HK-2 (cell line): ENCODE results near the gene NELFCD.
"Not testable (repeated sequence)": the region's sequence is repeated elsewhere in the genome, so short reads cannot be mapped to it uniquely, and the experiment has no call there.

Source experiments
- DNase-seq: peaks from one replicate; pipeline ENCODE4 v3.0.0-alpha.2; 2018; ENCODE audit not compliant: unreplicated experiment

The NELFCD gene

DNA sequence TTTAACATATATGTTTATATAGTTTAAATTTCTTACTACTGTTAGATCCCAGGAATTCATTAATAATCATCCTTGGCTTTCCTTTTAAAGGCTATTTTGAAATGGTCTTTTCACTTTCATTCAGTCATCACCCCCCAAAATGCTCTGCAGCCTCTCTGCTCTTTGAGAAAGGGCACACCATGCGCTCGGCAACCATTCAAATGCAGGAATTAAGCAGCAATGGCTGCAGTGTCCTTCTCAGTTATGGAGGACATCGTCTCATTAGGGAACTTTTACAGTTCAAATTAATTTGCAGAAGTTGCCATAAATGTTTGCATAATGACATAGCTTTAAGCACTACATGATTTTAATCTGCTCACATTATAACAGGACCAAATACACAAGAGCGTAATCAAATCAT lies 44.5 kb downstream of the NELFCD start:
- no peak for DNase-seq

DNA sequence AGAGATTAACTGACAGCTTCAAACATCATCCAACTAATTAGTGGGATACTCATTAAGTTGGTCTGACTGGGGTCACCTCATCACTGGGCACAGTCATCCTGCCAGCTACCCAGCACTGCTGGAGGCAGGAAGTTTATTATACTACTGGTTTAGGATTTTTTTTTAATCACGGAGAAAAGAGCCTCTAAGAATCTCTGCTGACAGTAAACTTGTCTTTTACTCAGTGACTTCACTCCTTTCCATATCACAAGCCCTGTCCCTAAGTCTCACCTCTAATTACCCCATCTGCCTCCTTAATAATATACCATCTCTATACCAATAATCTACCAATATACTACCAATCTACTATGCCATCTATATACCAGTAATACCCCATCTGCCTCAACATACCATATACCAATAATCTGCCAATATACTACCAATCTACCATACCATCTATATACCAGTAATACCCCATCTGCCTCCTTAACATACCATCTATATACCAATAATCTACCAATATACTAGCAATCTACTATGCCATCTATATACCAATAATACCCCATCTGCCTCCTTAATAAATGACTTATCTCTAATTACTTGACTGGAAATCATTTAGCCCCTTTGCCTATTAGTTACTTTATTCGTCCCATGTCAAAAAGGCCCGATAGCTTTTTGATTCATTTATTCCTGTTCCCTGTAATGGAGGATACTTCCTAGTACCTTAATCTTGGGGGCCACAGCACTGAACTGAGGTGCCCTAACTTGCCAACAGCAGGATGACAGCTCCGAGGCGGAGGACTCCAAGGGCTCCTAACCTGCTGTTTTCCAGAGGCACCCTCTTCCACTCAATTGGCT lies 46.1 kb downstream of the NELFCD start:
- DNase-seq: no peak

DNA sequence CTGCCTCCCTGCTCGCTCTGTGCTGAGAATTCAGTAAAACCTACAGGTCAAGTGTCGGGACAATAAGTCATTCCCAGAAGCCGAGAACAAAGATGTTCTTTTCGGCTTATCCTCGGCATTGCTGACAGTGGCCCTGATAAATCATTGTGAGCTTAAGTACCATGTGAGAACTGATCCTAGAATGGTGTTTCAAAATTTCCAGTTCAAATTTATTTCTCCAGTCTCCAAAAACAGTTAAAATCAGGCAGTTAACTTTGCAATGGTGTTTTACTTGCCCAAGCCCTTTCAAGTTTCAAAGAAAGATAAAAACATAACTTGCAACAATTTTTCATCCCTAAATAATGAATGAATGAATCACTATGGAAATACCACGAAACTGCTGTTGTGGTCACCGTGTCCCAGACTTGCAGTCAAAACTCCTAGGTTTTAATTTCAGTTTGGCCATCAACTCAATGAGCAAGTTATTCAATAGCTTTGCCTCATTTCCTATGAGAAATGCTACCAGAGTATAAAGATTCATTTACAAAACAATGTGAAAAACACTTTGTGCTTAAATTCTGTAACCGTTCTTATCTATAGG lies 46.8 kb downstream of the NELFCD start:
- DNase-seq: no peak

DNA sequence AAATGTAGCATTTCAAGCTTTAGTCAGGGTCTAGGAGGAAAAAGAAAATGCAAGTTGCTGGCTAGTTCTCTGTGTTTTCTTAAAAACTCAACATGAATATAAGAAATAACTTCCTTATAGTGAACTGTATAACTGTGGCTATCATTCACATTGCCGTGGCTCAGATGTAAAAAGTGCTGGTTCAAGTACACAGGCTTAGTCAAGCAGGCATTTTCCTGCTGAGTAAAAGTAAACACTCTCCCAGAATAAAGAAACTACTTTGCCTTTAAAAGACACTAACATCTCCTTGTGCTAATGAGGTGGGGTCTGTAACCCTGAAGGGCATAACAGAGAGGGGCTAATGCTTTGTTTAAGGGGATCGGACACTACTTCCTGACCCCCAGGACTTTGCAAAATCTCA lies 47.8 kb downstream of the NELFCD start:
- no peak for DNase-seq

DNA sequence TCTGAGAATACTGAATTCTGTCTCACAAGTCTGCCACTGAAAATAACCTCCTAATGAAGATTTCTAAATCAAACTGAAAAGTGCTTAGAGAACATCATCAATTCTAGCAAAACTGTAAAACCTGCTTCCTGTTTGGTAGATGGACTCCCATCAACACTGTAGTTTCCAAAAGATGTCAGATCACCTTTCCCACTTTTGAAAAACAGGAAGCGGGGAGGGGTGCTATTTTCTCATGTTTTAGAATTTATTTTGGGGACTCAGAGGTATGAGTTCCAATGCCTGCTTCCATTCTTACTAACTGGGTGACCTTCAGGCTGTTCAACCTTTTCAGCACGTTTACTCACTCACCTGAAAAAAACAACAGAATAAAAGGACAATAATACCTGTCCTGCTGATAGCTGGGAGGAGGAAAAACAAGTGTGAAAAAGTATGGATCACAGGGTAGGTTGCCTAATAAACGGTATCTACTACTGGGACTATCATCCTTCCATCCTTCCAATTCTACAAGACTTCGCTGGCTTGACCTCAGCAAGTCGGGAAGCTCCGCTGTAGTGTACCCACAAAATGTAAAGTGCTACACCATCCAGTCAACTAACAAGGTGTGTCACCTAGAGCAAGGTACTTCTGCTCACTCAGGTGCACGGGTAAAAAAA lies 50.0 kb downstream of the NELFCD start:
- no peak for DNase-seq

DNA sequence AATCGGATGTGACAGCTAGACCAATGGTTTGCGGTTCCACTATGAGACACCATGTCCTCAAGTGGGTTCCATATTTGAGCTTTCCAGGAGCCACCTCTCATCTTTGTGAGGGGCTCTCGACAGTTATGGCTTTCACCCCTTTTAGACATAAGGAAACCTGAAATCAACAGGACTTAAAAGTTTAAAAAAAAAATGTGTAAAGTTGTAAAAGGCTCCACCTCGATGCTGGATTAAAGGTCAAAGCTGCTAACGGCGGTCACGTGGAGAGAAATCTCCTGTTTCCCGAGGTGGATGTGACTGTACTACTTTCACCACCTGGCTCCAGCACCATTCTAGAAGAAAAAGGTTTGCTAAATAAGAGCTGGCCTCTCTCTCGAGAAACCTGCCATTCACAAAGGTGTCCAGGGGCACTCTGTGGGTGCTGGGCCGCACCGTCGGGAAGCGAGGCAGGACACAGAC lies 50.5 kb downstream of the NELFCD start:
- DNase-seq: no peak

DNA sequence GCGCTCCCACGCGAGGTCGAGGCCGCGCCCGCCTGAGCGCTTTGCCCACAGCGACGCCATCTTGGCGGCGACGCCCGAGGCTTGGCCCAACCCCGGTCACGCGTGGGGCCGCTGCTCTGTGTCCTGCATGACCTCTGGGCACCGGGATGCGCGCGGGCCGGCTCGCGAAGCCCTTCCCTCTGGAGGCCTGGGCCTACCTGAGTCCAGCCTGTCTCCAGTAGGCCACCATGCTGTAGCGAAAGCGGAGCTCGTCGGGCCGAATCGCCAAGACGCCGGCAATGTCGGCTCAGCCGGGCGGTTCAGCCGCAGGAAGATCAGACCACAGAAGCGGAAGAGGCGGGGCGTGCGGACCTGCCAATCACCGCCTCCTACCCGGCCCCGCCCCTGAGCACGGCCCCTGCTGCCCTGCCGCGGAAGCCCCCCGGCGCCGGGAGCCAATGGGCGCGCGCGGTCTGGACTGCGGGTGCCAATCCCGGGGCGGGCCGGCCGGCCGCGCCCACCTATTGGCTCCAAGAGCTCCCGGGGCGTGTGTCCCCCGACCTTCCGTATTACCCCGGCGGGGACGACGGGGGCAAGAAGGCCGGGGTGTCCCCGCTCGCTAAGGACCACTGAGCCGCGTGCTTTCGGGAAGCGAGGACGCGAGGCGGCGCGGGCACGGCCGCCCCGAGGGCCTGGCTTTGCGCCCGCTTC lies 51.1 kb downstream of the NELFCD start, which contains the start of gene ATP5F1E:
Gene ATP5F1E (minus strand): TSS at position 313 of the 690 bp plus-strand sequence. CDS start 84 bp downstream, at position 229.
- DNase-seq: peak; percentile 99

DNA sequence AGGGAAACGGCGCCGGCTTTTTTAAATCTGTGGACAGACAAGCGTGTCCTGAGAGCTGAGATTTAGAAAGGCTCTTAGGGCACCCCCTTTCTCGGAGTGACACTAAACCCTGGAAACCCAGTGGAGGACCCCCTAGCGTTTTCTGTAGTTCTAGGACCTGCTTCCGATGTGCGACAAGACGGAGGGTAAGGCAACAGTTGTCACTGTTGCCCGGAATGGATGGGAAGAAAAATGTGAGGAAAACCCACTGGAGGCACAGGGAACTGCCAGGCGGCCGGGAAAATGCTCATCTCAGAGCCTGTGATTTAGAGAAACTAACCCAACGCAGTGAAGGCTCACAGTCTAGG lies 51.6 kb downstream of the NELFCD start:
- no peak for DNase-seq

DNA sequence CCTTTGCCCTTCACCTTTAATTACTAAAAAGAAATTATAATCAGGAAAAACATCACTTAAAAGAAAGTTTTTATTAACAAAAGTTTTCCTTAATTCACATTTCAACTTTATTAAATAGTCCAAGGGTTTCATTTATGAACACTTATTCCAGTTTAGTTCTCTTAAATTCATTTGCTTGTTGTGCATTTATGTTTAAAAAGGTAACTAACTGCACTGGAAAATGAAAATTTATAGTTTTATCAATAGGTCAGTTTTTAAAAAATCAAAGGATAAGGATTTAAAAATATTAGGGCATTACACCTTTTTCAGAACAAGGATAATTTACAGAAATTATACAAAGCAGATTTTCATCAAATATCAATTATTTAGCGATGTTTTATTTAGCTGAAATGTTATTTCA lies 52.0 kb downstream of the NELFCD start:
- DNase-seq: no peak

DNA sequence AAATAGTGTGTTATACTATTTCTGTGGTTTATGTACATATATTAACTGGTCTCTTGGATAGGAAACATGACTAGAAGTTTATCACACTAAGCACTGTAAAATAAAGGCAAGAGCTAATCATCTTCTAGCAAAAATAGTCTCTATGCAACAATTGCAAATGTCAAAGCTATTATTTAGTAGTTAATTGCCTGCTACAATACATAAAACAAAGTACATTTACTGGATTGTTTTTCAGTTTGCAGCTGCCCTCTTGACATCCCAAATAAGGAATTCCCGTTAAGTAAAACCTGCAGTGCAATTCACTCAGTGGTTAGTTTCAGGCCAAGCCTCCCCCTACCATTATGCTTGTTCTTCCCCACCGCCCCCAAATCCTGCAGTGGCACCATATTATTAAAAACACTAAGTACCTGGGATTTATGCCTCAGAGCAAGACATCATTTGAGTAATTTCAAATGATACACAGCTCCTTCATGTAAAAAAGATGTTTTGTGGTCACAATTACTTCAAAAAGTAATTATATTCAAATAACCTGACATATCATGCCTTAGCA lies 52.6 kb downstream of the NELFCD start:
- DNase-seq: no peak

DNA sequence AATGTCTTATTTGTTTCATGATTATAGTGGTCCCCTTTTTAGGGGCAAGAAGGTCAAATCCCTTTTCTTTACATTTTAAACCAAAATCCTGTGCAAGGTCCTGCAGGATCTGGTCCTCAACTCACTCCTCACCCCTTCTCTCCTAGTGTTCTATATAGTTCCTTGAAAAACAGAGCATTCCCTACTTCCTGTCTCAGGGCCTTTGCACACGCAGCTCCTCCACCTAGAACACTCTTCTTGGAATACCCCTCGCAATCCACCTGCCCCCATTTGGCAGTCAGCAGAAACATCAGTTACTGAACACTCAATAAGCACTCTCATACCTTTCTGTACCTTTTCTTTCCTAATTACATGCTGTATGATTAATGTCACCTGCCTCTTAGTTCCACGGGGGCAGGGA lies 54.3 kb downstream of the NELFCD start:
- DNase-seq: no peak

DNA sequence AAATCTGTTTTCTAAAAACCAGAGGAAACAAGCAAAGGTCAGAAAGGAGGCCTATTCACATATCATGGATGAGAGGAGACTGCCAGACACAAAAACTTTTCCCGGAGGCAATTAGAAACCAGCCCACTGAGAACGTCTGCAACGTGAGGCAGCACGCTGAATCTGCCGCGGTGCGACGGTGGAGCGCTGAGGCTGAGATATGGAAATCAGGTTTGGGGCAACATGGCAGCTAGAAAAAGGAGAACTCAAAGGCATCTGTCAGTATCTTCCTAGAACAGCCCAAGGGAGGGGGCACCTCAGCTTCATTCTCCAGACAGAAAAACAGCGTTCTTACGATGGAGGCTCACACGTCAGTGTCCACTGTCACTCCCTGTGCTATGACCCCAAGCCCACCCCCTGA lies 56.3 kb downstream of the NELFCD start:
- DNase-seq: no peak

DNA sequence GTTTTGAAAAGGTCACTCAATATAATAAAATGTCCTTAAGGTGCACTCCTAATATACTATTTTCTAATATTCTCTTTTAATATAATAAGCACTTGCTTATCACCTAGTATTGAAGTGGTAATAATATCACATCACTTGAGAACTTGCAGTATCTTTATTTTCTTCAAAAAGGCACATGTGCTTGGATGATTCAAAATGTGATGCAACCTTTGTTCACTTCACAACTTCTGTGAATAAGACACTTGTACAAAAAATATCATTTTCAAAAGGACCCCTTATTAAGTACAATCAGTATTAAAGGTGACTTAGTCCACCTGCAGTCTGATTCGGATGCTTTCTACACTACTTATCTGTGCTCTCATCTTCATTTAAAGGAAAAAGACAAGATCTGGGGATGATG lies 58.2 kb downstream of the NELFCD start:
- DNase-seq: no peak

DNA sequence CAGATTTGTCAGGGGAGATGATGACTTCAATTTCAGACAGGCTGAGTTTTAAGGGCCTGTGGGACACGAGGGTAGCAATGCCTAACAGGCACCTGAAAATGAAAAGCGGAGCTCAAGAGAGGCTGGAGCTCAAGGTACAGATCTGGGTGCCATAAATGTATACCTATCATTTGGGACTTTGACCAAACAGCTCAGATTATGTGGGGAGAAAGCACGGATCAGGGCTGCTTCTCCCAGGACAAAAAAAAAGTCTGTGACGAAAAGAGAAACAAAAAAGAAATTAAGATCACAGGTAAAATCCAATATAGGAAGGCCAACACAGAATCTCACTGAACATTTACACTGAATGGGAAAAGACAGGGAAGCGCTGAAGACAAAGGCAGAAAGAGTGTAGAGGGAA lies 59.6 kb downstream of the NELFCD start:
- no peak for DNase-seq

DNA sequence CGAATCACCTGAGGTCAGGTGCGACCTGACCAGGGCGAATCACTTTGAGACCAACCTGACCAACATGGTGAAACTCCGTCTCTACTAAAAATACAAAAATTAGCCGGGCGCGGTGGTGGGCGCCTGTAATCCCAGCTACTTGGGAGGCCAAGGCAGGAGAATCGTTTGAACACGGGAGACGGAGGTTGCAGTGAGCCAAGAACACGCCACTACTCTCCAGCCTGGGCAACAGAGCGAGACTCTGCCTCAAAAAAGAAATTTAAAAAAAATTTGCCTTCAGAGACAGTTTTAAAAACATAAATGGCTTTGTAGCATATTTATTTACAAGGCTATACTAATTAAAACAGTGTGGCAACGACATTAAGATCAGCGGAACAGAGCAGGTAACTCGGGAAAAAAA lies 60.4 kb downstream of the NELFCD start:
- DNase-seq: not testable (repeated sequence)

DNA sequence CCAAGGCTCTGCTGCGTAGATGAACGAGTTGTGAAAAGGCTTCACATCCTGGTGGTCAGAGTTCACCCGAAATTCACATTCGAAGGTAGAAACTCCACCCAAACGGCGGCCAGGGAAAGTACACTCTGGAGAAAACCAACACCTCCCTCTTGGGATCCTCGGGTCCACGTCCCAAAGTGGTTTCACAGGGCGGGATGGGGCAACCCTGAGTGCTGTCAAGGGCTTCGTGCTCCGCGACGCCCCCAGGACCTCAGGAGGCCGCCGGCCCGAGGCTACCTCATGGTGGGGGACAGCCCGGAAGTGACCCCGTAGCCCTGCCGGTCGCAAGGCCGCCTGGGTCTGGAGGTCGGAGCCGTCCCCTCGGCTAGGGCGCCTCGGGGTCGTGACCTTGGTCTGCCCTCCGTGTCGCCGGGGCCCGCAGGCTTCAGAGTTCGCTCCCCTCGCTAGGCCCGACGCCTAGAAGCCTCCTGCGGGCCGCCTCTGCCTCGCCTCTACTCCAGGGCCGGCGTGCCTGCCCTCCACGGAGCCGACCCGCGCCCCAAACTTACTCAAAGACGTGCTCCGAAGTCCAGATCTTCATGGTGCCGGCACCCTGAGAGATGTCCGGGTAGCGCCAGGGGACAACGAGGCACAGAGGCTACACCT lies 61.2 kb downstream of the NELFCD start, which contains the start of gene PRELID3B:
Gene PRELID3B (minus strand): TSS at position 636 of the 645 bp plus-strand sequence. CDS start 56 bp downstream, at position 580.
- no peak for DNase-seq

DNA sequence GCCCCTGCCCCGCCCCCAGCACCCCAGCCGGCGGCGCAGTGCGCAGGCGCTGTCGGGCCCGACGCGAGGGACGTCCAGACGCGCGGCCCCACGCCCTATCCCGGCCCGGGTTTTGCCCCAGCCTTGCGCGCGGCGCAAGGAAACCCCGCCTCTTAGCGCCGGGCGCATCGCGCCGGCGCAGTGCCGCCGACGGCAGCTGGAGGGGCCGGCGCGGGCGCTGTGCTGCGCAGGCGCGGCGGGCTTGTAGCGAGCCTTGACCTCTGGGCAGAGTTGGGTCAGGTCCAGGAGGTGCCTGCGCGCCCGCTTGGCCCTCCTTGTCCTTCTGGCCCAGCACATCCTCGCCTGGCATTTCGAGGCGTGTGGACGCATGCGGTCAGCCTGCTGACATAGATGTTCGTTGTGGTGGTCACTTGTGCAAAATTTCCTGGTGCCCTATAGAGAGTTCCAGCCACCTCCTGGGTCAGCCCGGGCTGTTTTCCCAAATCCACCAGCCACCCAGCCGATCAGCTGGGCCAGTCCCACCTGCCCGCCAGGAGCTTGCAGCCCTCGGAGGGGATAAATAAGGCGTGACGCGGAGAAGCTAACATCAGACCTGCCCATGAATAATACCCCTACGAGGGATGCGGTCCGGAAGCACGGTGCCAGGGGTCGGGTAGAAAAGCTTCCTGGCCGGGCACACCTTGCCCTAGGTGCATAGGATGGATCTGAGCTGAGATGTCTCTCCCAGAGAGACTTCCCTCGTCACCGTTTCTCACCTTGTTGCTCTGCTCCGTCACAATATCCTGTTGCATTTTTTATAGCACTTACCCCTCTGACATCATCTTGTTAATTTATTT lies 62.0 kb downstream of the NELFCD start:
- DNase-seq: peak; percentile 97

DNA sequence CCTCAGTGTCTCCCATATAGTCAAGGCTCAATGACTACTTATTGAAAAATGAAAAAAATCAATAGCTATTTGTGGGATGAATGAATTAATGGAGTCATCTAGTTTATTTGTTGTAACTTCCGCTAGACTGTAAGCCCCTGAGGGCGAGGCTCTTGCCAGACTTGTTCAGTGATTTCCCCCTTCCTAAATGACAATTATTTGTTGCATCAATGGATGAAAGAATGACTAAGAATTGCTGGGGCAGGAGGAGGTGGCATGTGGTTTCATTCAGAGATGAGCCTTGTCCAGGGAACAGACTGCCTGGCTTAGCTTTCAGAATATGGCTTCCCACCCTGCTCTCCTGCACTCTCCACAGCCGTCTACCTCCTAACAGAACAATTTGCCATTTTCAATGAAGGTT lies 62.6 kb downstream of the NELFCD start:
- DNase-seq: no peak

DNA sequence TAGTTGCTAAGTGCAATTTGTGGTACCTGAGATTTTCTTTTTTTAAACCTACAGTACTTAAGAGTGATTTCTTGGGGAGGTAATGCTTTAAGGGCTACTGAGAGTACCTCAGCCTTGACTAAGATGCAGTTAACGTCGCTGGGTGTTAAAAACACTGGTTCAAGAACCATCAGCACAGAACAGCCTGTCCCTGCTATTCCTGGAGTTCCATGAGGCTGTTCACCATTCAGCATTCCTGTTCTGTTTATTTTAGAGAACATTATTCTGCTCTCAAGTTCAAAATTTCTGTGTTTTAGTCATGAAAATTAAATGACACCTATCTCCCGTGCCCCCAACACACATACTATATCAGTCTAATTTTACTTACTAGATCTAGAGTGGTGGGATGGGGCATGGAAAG lies 63.2 kb downstream of the NELFCD start:
- DNase-seq: no peak
